ENCODE data around the gene TRMT44.

The TRMT44 gene

GRCh38 chr4:8493484-8493883 lies 52.9 kb downstream of the TRMT44 start:
- DNase-seq (ENCODE audit: low spot score), result no peak

- no peak for DNase-seq (ENCODE audit: low spot score)
Measured at GRCh38 chr4:8494218-8494617, 53.6 kb downstream of the TRMT44 start.

- DNase-seq (ENCODE audit: low spot score), result no peak
Measured at GRCh38 chr4:8494983-8495548, 54.5 kb downstream of the TRMT44 start.

- no peak for DNase-seq (ENCODE audit: low spot score)
Measured at GRCh38 chr4:8495803-8496202, 55.2 kb downstream of the TRMT44 start.

- DNase-seq (ENCODE audit: low spot score), result no peak
Measured at GRCh38 chr4:8497762-8498161, 57.2 kb downstream of the TRMT44 start.

GRCh38 chr4:8500966-8501365 lies 60.4 kb downstream of the TRMT44 start:
- no peak for DNase-seq (ENCODE audit: low spot score)

- no peak for DNase-seq (ENCODE audit: low spot score)
Measured at GRCh38 chr4:8501781-8502180, 61.2 kb downstream of the TRMT44 start.

GRCh38 chr4:8502371-8502770 lies 61.8 kb downstream of the TRMT44 start:
- no peak for DNase-seq (ENCODE audit: low spot score)

- DNase-seq (ENCODE audit: low spot score), result no peak
Measured at GRCh38 chr4:8502836-8503585, 62.4 kb downstream of the TRMT44 start.

- DNase-seq (ENCODE audit: low spot score), result no peak
Measured at GRCh38 chr4:8503801-8504200, 63.2 kb downstream of the TRMT44 start.

- DNase-seq (ENCODE audit: low spot score), result peak; percentile 9
Measured at GRCh38 chr4:8504279-8505007, 63.9 kb downstream of the TRMT44 start.

- no peak for DNase-seq (ENCODE audit: low spot score)
Measured at GRCh38 chr4:8505229-8505628, 64.7 kb downstream of the TRMT44 start.

GRCh38 chr4:8506006-8506372 lies 65.4 kb downstream of the TRMT44 start:
- DNase-seq (ENCODE audit: low spot score), result no peak

GRCh38 chr4:8506373-8507195 lies 66.0 kb downstream of the TRMT44 start:
- no peak for DNase-seq (ENCODE audit: low spot score)

GRCh38 chr4:8507196-8507570 lies 66.6 kb downstream of the TRMT44 start:
- DNase-seq (ENCODE audit: low spot score), result no peak

- DNase-seq (ENCODE audit: low spot score), result no peak
Measured at GRCh38 chr4:8507624-8508023, 67.0 kb downstream of the TRMT44 start.

- DNase-seq (ENCODE audit: low spot score), result no peak
Measured at GRCh38 chr4:8508266-8508665, 67.7 kb downstream of the TRMT44 start.

GRCh38 chr4:8508740-8509139 lies 68.2 kb downstream of the TRMT44 start:
- no peak for DNase-seq (ENCODE audit: low spot score)

GRCh38 chr4:8509311-8509950 lies 68.9 kb downstream of the TRMT44 start:
- DNase-seq (ENCODE audit: low spot score), result no peak

GRCh38 chr4:8510191-8510590 lies 69.6 kb downstream of the TRMT44 start:
- no peak for DNase-seq (ENCODE audit: low spot score)

GRCh38 chr4:8510611-8511285 lies 70.2 kb downstream of the TRMT44 start:
- DNase-seq (ENCODE audit: low spot score), result no peak
